SKM-1 (cell line): Measurements from ENCODE around the gene PLXDC2.
"Not testable (repeated sequence)": the region's sequence is repeated elsewhere in the genome, so short reads cannot be mapped to it uniquely, and the experiment has no call there.

Source experiments
- DNase-seq: peaks from one replicate; lab custom pipeline; 2025; ENCODE audit not compliant: unreplicated experiment; lab: John Stamatoyannopoulos, UW

The PLXDC2 gene

GRCh38 chr10:19971343-19972052 lies 155.3 kb downstream of the PLXDC2 start:
- no peak for DNase-seq

GRCh38 chr10:19974138-19974537 lies 157.9 kb downstream of the PLXDC2 start:
- no peak for DNase-seq

DNA sequence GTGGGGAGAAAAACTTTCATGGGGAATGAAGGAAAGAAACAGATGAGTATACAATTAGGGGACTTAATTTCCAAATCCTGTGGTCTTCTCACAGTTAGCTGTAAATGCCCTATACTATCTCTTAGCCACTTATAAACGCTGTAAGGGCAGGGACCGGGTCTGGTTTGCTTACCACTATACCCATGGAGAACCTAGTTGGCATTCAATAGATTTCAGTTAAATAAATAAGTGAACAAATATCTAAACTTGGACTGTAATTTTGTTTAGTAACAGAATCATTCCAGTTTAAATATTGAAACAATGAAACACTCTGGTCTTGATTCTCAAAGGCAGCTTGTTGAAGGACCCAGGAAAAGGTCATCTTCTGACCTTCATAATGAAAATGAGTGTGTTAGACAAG lies 158.3 kb downstream of the PLXDC2 start:
- no peak for DNase-seq

DNA sequence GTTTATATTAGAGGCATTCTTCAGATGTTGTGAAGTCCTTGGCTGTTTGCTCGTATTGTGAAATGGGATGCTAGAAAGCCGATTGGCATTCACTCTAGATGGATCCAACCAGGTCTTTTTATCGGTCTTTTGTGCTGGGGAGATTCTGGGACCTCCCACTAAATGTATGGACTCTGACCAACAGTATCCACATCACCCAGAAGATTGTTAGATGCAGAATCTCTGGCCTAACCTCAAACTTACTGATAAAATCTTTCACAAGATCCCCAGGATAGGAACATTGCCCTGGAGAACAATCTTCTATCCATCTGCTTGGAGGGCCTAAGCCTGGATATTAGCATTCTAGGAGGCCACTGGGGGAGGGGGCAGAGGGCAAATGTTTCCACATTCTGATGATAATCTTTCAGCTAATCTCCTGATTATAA lies 160.9 kb downstream of the PLXDC2 start:
- no peak for DNase-seq

DNA sequence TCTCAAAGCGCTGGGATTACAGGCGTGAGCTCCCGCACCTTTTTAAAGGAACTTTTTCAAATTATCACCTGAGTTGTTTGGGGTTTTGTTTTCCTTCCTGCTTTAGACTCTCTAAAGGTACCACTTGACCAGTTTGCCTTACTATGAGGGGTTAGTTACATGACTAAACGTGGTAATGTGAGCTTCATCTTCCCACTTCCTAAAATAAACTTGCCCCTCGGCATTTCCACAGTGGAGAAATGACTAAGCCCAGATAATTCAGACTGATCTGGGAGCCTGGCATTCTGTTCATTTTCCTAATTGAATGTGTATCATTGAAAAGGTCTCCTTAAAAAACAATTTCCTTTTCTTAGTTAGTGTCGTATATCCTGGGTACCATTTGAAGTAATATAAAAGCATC lies 163.4 kb downstream of the PLXDC2 start:
- no peak for DNase-seq

GRCh38 chr10:19983880-19984565 lies 167.8 kb downstream of the PLXDC2 start:
- DNase-seq: no peak

- DNase-seq: no peak
These were observed 169.5 kb downstream of the PLXDC2 start for GRCh38 chr10:19985745-19986144.

- DNase-seq: no peak
These were observed 170.4 kb downstream of the PLXDC2 start for GRCh38 chr10:19986591-19986990.

GRCh38 chr10:19987931-19988330 lies 171.7 kb downstream of the PLXDC2 start:
- no peak for DNase-seq

- DNase-seq: no peak
These were observed 177.6 kb downstream of the PLXDC2 start for GRCh38 chr10:19993714-19994315.

DNA sequence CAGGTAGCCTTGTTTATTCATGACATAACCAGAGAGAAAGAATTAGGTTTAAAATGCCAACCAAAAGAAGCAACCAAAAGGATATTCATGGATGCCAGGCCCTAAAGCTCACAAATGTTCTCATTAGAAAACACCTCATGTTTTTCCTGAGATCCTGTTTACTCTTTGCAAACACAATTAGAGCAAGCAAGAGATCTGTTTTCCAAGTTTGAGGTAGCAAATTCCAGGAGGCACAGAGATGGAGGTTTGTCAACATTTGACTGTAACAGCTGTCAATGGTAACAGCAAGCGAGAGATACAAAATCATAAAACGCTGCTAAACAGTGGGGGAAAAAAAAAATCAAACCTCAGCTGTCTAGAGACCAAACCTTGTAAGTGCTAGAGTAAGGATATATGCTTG lies 182.2 kb downstream of the PLXDC2 start:
- no peak for DNase-seq

- no peak for DNase-seq
These were observed 183.2 kb downstream of the PLXDC2 start for GRCh38 chr10:19999431-19999830.

GRCh38 chr10:20002026-20002425 lies 185.8 kb downstream of the PLXDC2 start:
- DNase-seq: not testable (repeated sequence)

DNA sequence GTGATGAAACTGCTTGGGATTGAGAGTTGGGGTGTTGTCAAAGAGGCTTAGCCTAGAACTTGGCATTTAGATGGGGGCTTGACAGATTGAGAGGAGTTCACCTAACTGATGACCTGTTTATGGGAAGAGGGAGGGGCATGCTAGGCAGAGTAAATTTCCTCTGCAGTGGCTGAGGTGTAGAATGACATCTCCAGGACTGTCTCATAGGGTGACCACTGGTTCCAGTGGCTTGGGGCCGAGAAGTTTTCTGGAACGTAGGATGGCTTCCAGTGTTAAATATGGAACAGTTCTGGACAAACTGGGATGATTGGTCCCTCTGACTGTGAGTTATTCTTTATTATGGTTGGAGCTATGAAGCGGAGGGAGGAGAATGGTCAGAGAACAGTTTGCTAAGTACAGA lies 186.4 kb downstream of the PLXDC2 start:
- no peak for DNase-seq

DNA sequence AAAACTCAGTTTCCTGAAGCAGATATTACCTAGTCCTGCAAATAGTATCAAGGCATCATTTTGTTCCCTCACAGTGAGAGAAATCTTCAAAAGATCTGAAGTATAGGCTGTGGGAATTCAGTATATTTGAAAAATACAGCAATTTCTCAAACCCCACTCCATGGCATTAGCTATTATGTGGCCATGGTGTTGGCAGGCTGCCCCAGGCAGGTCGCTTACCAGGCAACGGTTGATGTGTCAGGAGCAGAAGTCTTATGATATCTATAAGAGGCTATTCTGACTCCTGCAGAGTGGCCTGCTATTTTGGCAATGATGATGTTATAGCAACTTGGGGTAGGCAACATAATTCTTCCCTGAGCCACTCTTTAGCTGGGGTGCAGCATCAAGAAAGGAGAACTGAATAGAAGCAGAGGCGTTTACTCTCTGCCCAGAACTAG lies 187.9 kb downstream of the PLXDC2 start:
- DNase-seq: no peak

- no peak for DNase-seq
These were observed 189.4 kb downstream of the PLXDC2 start for GRCh38 chr10:20005638-20006037.

- no peak for DNase-seq
These were observed 190.1 kb downstream of the PLXDC2 start for GRCh38 chr10:20006169-20006870.

DNA sequence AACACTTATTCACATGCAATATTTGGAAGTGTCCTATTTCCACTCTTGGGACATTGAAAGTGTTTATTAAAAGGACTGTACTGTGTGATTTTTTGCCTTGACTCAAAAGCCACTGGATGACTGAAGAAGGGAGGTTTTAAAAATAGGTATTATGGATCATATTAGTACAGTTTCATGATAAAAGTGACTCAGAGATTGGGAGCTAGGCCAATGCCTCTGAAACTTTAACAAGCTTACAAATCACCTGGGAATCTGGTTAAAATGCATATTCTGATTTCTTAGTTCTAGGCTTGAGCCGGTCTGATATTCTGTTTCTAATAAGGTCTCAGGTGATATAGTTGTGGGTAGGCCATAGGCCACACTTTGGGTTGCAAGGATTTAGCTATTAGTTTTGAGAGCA lies 191.2 kb downstream of the PLXDC2 start:
- DNase-seq: no peak

GRCh38 chr10:20013991-20014750 lies 197.9 kb downstream of the PLXDC2 start:
- no peak for DNase-seq

- no peak for DNase-seq
These were observed 201.7 kb downstream of the PLXDC2 start for GRCh38 chr10:20017961-20018360.

- DNase-seq: no peak
These were observed 204.4 kb downstream of the PLXDC2 start for GRCh38 chr10:20020677-20021076.
